ENCODE results near the gene CEP128. TPM values are rescaled to one million over a fixed set of nuclear protein-coding genes. Genes with fewer than 3 reads are reported as not detected.

Gene CEP128
- polyA plus RNA-seq, 6 donors from 2014 or later: 1.5 to 5.1 (median 2.7) TPM

DNA sequence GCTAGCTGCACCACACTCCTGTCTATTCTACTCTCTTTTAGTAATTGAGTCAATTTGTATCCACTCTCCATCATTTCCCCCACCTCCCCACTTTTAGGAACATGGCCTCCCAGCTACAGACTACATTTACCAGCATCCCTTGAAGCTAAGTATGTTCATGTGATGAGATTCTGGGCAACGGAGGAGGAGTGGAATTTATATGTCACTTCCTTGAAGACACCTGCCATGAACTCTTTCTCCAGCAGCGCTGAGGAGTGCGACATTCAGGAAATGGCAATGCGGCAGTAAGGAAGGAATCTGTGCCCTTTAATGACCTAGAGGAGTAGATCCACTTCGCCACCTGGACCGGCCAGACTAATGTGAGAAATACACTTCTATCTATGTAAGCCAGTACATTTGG is 486.5 kb downstream of the CEP128 start:
- peaks cover 0 to 10% of the 10 kb centered on the region in 2 donors for H3K36me3 Mint-ChIP-seq
- H3K4me1 Mint-ChIP-seq: no peaks in the 10 kb centered on the region
- ATAC-seq (ENCODE audit: low read depth in 2 of 2) (no peak), DNase-seq (no peak)
- no peak overlapping the region for H3K4me3 Mint-ChIP-seq
- peaks cover 8 to 30% (median 20%) of the 10 kb centered on the region in 7 donors for H3K9me3 Mint-ChIP-seq
- H3K27me3 Mint-ChIP-seq: no peaks in the 10 kb centered on the region
- no peak overlapping the region for H3K27ac Mint-ChIP-seq

- ATAC-seq (ENCODE audit: low read depth in 2 of 2) (no peak), DNase-seq (no peak)
- no peak overlapping the region for H3K27ac Mint-ChIP-seq
- H3K9me3 Mint-ChIP-seq: peaks cover 8 to 42% (median 26%) of the 10 kb centered on the region in 7 donors
- H3K36me3 Mint-ChIP-seq: peaks cover 0 to 15% of the 10 kb centered on the region in 2 donors
- no peaks in the 10 kb centered on the region for H3K4me1 Mint-ChIP-seq
- H3K4me3 Mint-ChIP-seq: no peak overlapping the region
- H3K27me3 Mint-ChIP-seq: no peaks in the 10 kb centered on the region
These were observed 493.3 kb downstream of the CEP128 start for GRCh38 chr14:80448267-80448666.

GRCh38 chr14:80447392-80447791 is 494.1 kb downstream of the CEP128 start:
- Mint-ChIP-seq H3K36me3 (peaks cover 0 to 15% of the 10 kb centered on the region in 2 donors), H3K9me3 (peaks cover 8 to 36% (median 24%) of the 10 kb centered on the region in 7 donors), H3K27ac (no peak overlapping the region), H3K4me3 (no peak overlapping the region), H3K27me3 (no peaks in the 10 kb centered on the region), H3K4me1 (no peaks in the 10 kb centered on the region)
- ATAC-seq (ENCODE audit: low read depth in 2 of 2) (no peak), DNase-seq (no peak)

Other genes starting within 250 kb of the CEP128 start
- not detected for gene TSHR, start 13.9 kb upstream of the CEP128 start, polyA plus RNA-seq (ENCODE audit: low read depth in 6 of 6)